HepG2 (cell line): ENCODE measurements around the gene MED19. TPM values are rescaled to one million over a fixed set of nuclear protein-coding genes. Genes with fewer than 3 reads are reported as not detected.

Source experiments
- CEBPG ChIP-seq: IDR thresholded peaks from 2 replicates; pipeline ENCODE4 v1.6.1; 2016
- DRAP1 ChIP-seq: IDR thresholded peaks from 2 replicates; pipeline ENCODE4 v1.6.1; 2016; ENCODE audit warnings: missing genetic modification reagents, missing compliant biosample characterization
- FOXO1 ChIP-seq: sonication (generic); formaldehyde crosslinking; IDR thresholded peaks from 2 replicates; pipeline ENCODE4 v1.4.0; 2020; ENCODE audit warnings: missing genetic modification reagents
- IKZF1 ChIP-seq: fragments of 450-650 bp; IDR thresholded peaks from 2 replicates; pipeline ENCODE4 v1.7.1; 2016
- MAFK ChIP-seq, 2 experiments: IDR thresholded peaks in 1 of 2; conservative IDR thresholded peaks in 1 of 2; 2 replicates each; pipeline ENCODE4 v1.6.1; 2011; ENCODE audit warnings: improper control_type of control experiment in 2 of 2, low read length in 2 of 2
- NFYC ChIP-seq: IDR thresholded peaks from 2 replicates; pipeline ENCODE4 v1.6.1; 2016; ENCODE audit warnings: missing genetic modification reagents, missing compliant biosample characterization
- NR3C1 ChIP-seq: sonication (generic); formaldehyde crosslinking; IDR thresholded peaks from 2 replicates; pipeline ENCODE4 v1.4.0; 2020; ENCODE audit warnings: missing genetic modification reagents
- PPARG ChIP-seq: conservative IDR thresholded peaks from 2 replicates; pipeline ENCODE4 v1.6.1; 2016; ENCODE audit warnings: missing biosample characterization, missing genetic modification reagents
- PTBP1 ChIP-seq: fragments of 200-400 bp; formaldehyde crosslinking; IDR thresholded peaks from 2 replicates; pipeline ENCODE4 v1.6.1; 2018; ENCODE audit warnings: low read length, low read depth; ENCODE audit not compliant: poor library complexity, severe bottlenecking
- ZBTB20 ChIP-seq: sonication (generic); formaldehyde crosslinking; IDR thresholded peaks from 2 replicates; pipeline ENCODE4 v1.8.1; 2023; ENCODE audit warnings: missing genetic modification reagents, low read depth, mild to moderate bottlenecking, borderline replicate concordance
- ZHX2 ChIP-seq, 2 experiments: sonication (generic) in 1 of 2; formaldehyde crosslinking in 1 of 2; IDR thresholded peaks; 2 replicates each; pipeline versions ENCODE4 v1.6.1 to v1.9.0; 2014 to 2022; ENCODE audit warnings: antibody characterized with exemption in 1 of 2, borderline replicate concordance in 1 of 2, inconsistent platforms in 1 of 2, low read depth in 1 of 2, missing genetic modification reagents in 1 of 2
- ZNF142 ChIP-seq: sonication (generic); formaldehyde crosslinking; IDR thresholded peaks from 2 replicates; pipeline ENCODE4 v1.4.0; 2020; ENCODE audit warnings: missing genetic modification reagents
- ZNF17 ChIP-seq: sonication (generic); formaldehyde crosslinking; IDR thresholded peaks from 2 replicates; pipeline ENCODE4 v1.5.0; 2020; ENCODE audit warnings: mild to moderate bottlenecking, missing genetic modification reagents
- ZNF230 ChIP-seq: sonication (generic); formaldehyde crosslinking; IDR thresholded peaks from 2 replicates; pipeline ENCODE4 v1.4.0; 2020; ENCODE audit warnings: mild to moderate bottlenecking, missing genetic modification reagents
- ZSCAN5A ChIP-seq: sonication (generic); formaldehyde crosslinking; IDR thresholded peaks from 2 replicates; pipeline ENCODE4 v1.8.0; 2022; ENCODE audit warnings: mild to moderate bottlenecking, missing genetic modification reagents, borderline replicate concordance
- polyA plus RNA-seq, 8 experiments: library from polyadenylated mRNA; depleted of rRNA in 3 of 8; stranded (reverse) in 7 of 8; unstranded in 1 of 8; fragments of >200 nt; fragmentation: Illumina TruSeq in 4 of 8; extraction: Trizol in 4 of 8; gene quantifications; 2 replicates each; pipeline versions ENCODE4 v1.2.1 to v1.2.3, GENCODE V29; 2011 to 2016; ENCODE audit warnings: low read depth in 4 of 8, missing spikeins in 1 of 8, mixed read lengths in 1 of 8; ENCODE audit not compliant: insufficient read depth in 1 of 8
- total RNA-seq, 5 experiments: library from RNA; depleted of rRNA; stranded (reverse); fragments of >200 nt; fragmentation: Illumina TruSeq; extraction: Trizol; gene quantifications; 2 replicates each; pipeline ENCODE4 v1.2.3, GENCODE V29; 2016; ENCODE audit warnings: low read depth in 1 of 5

MED19 gene
- total and polyA plus RNA-seq, 2 of the 13 experiments (the other 11 are each of a cell fraction or from before 2014, with no cell fraction given) = 12.9 to 13.8 TPM

- TF ChIP-seq ZSCAN5A (CRISPR knock-in tag) = peak; percentile 49; the same call in 1 of the 2 replicates
- TF ChIP-seq ZBTB20 (CRISPR knock-in tag) = peak; percentile 78; the same call in 1 of the 2 replicates
- TF ChIP-seq MAFK (conservative IDR thresholded peaks at IDR 0.05 in 1 of 2, IDR thresholded peaks at IDR 0.05 in 1 of 2; ENCODE audit: low read length in 2 of 2) = no peak
- peak; percentile 72 for TF ChIP-seq NFYC (CRISPR knock-in tag)
- peak; percentile 77 for TF ChIP-seq DRAP1 (CRISPR knock-in tag)
- peak; percentile 76; the same call in 1 of the 2 replicates for TF ChIP-seq ZHX2 (IDR thresholded peaks at IDR 0.05; ENCODE audit: low read depth)
- no peak for TF ChIP-seq ZHX2 (CRISPR knock-in tag; IDR thresholded peaks at IDR 0.05; ENCODE audit: borderline replicate concordance)
- TF ChIP-seq FOXO1 (CRISPR knock-in tag) = peak; percentile 91
- TF ChIP-seq ZNF230 (CRISPR knock-in tag) = peak; percentile 85; the same call in 1 of the 2 replicates
- TF ChIP-seq PPARG (CRISPR knock-in tag) = no peak
- TF ChIP-seq CEBPG (CRISPR knock-in tag) = peak; percentile 57
- TF ChIP-seq ZNF17 = no peak
- no peak for TF ChIP-seq IKZF1
- no peak for TF ChIP-seq ZNF142 (CRISPR knock-in tag)
- no peak for TF ChIP-seq NR3C1 (CRISPR knock-in tag)
- no peak for TF ChIP-seq PTBP1
Observed at GRCh38 chr11:57657194-57658022, 54.6 kb downstream of the MED19 start, which contains the start of gene CLP1 (continued).
